Measurements from ENCODE around the gene ANKMY1. TPM values are rescaled to one million over a fixed set of nuclear protein-coding genes. Genes with fewer than 3 reads are reported as not detected.

The ANKMY1 gene
- total and polyA plus RNA-seq, 2 donors (not counting 1 experiment from before 2014, with no cell fraction given): 51.7 to 72.1 TPM

GRCh38 chr2:240438810-240439697 is 118.7 kb downstream of the ANKMY1 start:
- Histone ChIP-seq H3K4me1 (ENCODE audit: control insufficient read depth in 2 of 2, insufficient read depth in 2 of 2, low read length in 2 of 2) (peaks cover 24 to 27% of the 10 kb centered on the region in 2 donors), H3K36me3 (replicated peaks in 1 of 2; ENCODE audit: control extremely low read depth in 1 of 2, control insufficient read depth in 1 of 2, extremely low read depth in 1 of 2, insufficient read depth in 2 of 2, low read length in 1 of 2) (no peaks in the 10 kb centered on the region), H3K4me3 (ENCODE audit: control extremely low read depth in 1 of 5, extremely low read depth in 1 of 5, insufficient read depth in 1 of 5, low read depth in 2 of 5, low read length in 4 of 5) (no peak overlapping the region), H3K9me3 (ENCODE audit: control extremely low read depth in 1 of 3, control insufficient read depth in 2 of 3, insufficient read depth in 1 of 3, low read length in 2 of 3) (peaks cover 0 to 17% (median 0%) of the 10 kb centered on the region in 3 donors), H3K27ac (ENCODE audit: low read length in 2 of 2) (no peak overlapping the region), H3K4me2 (replicated peaks; ENCODE audit: low read depth, low read length, poor library complexity, severe bottlenecking) (no peak overlapping the region), H3K9ac (ENCODE audit: low read length) (no peak overlapping the region), H3K27me3 (replicated peaks in 1 of 4; ENCODE audit: control extremely low read depth in 1 of 4, control insufficient read depth in 3 of 4, insufficient read depth in 4 of 4, low read length in 3 of 4) (peaks cover 0 to 46% (median 13%) of the 10 kb centered on the region in 4 experiments), H3K79me2 (ENCODE audit: control insufficient read depth, insufficient read depth, low read length) (no peaks in the 10 kb centered on the region), H4K20me1 (ENCODE audit: control insufficient read depth, insufficient read depth, low read length, poor library complexity, severe bottlenecking) (peaks cover 15% of the 10 kb centered on the region), H2AFZ (ENCODE audit: insufficient read depth, low read depth, low read length, poor library complexity, severe bottlenecking) (no peak overlapping the region)
- peaks cover 10% of the 10 kb centered on the region for H3K4me1 Mint-ChIP-seq
- TF ChIP-seq, protein P1, sequence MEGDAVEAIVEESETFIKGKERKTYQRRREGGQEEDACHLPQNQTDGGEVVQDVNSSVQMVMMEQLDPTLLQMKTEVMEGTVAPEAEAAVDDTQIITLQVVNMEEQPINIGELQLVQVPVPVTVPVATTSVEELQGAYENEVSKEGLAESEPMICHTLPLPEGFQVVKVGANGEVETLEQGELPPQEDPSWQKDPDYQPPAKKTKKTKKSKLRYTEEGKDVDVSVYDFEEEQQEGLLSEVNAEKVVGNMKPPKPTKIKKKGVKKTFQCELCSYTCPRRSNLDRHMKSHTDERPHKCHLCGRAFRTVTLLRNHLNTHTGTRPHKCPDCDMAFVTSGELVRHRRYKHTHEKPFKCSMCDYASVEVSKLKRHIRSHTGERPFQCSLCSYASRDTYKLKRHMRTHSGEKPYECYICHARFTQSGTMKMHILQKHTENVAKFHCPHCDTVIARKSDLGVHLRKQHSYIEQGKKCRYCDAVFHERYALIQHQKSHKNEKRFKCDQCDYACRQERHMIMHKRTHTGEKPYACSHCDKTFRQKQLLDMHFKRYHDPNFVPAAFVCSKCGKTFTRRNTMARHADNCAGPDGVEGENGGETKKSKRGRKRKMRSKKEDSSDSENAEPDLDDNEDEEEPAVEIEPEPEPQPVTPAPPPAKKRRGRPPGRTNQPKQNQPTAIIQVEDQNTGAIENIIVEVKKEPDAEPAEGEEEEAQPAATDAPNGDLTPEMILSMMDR (IDR thresholded peaks at IDR 0.05): no peak
- no peak for TF ChIP-seq EZH2 (IDR thresholded peaks at IDR 0.05; ENCODE audit: borderline replicate concordance, insufficient read depth, low read depth, low read length, poor library complexity, severe bottlenecking)
- ChIA-PET CTCF (interaction anchor here (0.5 to 1.4 kb wide), 3 partner anchors 32 to 378 kb away, joined by 3 to 4 read pairs (median 4); no protein-coding TSS in a partner anchor), POLR2A (no interaction called here)
- ATAC-seq (ENCODE audit: low read depth) (no peak), DNase-seq (no peak)
- no peak overlapping the region for H3K27ac Mint-ChIP-seq
- 85% methylated on average over 25 of the region's 25 CpGs for WGBS (ENCODE audit: insufficient coverage)
- no peaks in the 10 kb centered on the region for H3K9me3 Mint-ChIP-seq (ENCODE audit: insufficient read depth)
- intact Hi-C loops (cut with micrococcal nuclease): loop anchor here (5.0 to 10.0 kb wide), 2 partner anchors 302 to 414 kb away; partner anchors contain the start of genes COPS9 and NDUFA10
- peaks cover 10% of the 10 kb centered on the region for H3K27me3 Mint-ChIP-seq
- H3K4me3 Mint-ChIP-seq: no peak overlapping the region
